Right lobe of liver (tissue), 6 donors: ENCODE measurements around the gene FAM221A. TPM values are rescaled to one million over a fixed set of nuclear protein-coding genes. Genes with fewer than 3 reads are reported as not detected.
"Not testable (repeated sequence)": the region's sequence is repeated elsewhere in the genome, so short reads cannot be mapped to it uniquely, and the experiment has no call there.

ENCODE experiments used
- ATAC-seq, 4 donors: fragments of 200-7000 bp; cut with Tn5 transposase; one replicate each; pipeline ENCODE4 v1.9.1; 2020; ENCODE audit warnings: mild to moderate bottlenecking in 4 of 4, moderate library complexity in 4 of 4
- DNase-seq, 3 donors: peaks; one replicate each; pipeline ENCODE4 v3.0.0-alpha.2; 2020
- H3K27ac ChIP-seq, 3 donors: fragments of 200-600 bp; one replicate each; pipeline ENCODE4 v1.8.0; 2022
- H3K27me3 ChIP-seq, 2 donors: fragments of 200-600 bp; one replicate each; pipeline ENCODE4 v1.8.0; 2022
- H3K36me3 ChIP-seq, 4 donors: fragments of 200-600 bp; sonication (generic) in 1 of 4; one replicate each; pipeline versions ENCODE4 v1.5.1 to v1.8.0; 2017 to 2022; ENCODE audit warnings: control low read depth in 1 of 4
- H3K4me1 ChIP-seq, 4 donors: fragments of 200-600 bp; sonication (generic) in 1 of 4; one replicate each; pipeline versions ENCODE4 v1.5.1 to v1.8.0; 2017 to 2022; ENCODE audit warnings: control low read depth in 1 of 4
- H3K4me3 ChIP-seq, 3 donors: fragments of 200-600 bp; one replicate each; pipeline ENCODE4 v1.8.0; 2022
- H3K9me3 ChIP-seq, 4 donors: fragments of 200-600 bp; sonication (generic) in 1 of 4; one replicate each; pipeline versions ENCODE4 v1.5.1 to v1.8.0; 2017 to 2022; ENCODE audit warnings: control low read depth in 1 of 4
- POLR2A ChIP-seq: fragments of 450-650 bp; IDR thresholded peaks from one replicate; pipeline ENCODE4 v1.6.1; 2017; ENCODE audit warnings: antibody characterized with exemption, mild to moderate bottlenecking
- WGBS: methylation state at CpG from one replicate; pipeline ENCODE4 v1.1.6; 2018; ENCODE audit warnings: low coverage, low lambda C conversion rate; ENCODE audit not compliant: insufficient coverage; ENCODE audit errors: missing lambda C conversion rate; 5-methylcytosine and 5-hydroxymethylcytosine counted together
- intact Hi-C, 2 donors: fragments of 100-400 bp; cut with DNase I; formaldehyde crosslinking; loops; one replicate each; pipeline versions ENCODE4 v1.11.2 to v1.14.1; 2022
- total RNA-seq, 6 experiments: library from RNA; depleted of rRNA in 2 of 6; stranded (reverse); fragments of >200 nt in 2 of 6; fragmentation: NEBNext Ultra II Directional in 3 of 6; extraction: Animal tissue kit (Norgen Biotek cat#: 25700) in 3 of 6; gene quantifications; one replicate each; pipeline versions ENCODE4 v1.1.0 to v1.2.4, GENCODE V29; 2016 to 2023
- TF ChIP-seq, protein P1 (sequence below), 4 donors: fragments of 200-600 bp in 3 of 4; fragments of 450-650 bp in 1 of 4; IDR thresholded peaks; one replicate each; pipeline versions ENCODE4 v1.5.1 to v1.8.0; 2016 to 2022; ENCODE audit warnings: antibody characterized with exemption in 4 of 4, mild to moderate bottlenecking in 2 of 4
- donor health status: DM: no; HTN: yes; CAD: no.
- donor health status: DM: no; HTN: no; CAD: no.
- donor health status: DM: no; HTN: no; CAD: no.
- donor health status: DM: no; HTN: yes; CAD: no.
- donor health status: DM: no; HTN: yes; CAD: no.

Gene FAM221A
- total RNA-seq, 6 experiments from 2014 or later, result 4.0 to 5.8 (median 4.8) TPM

DNA sequence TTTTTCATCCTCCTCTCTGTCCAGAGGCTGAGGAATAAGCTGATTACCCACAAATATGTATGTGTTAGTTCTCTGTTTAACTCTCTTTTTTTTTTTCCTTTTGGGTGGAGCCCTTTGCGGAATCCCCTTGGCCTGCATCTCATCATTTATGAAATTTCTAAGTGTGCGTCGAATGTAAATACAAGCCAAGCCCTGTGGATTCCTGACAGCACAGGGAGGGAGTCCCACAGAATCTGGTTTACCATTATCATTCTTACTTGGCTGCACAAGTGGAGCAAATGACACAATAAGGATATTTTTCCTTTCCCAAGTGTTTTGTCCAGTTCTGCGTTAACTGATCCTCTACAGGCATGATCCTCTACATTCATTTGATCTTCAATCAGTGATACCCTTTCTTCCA lies 41.5 kb downstream of the FAM221A start:
- no peak overlapping the region for H3K4me3 ChIP-seq
- DNase-seq (no peak), ATAC-seq (no peak)
- no peak overlapping the region for H3K27ac ChIP-seq
- H3K9me3 ChIP-seq, result no peaks in the 10 kb centered on the region
- H3K36me3 ChIP-seq, result no peaks in the 10 kb centered on the region
- H3K27me3 ChIP-seq, result no peaks in the 10 kb centered on the region
- WGBS, result 92% methylated on average over 4 of the region's 4 CpGs
- no peak for TF ChIP-seq POLR2A
- TF ChIP-seq, protein P1, sequence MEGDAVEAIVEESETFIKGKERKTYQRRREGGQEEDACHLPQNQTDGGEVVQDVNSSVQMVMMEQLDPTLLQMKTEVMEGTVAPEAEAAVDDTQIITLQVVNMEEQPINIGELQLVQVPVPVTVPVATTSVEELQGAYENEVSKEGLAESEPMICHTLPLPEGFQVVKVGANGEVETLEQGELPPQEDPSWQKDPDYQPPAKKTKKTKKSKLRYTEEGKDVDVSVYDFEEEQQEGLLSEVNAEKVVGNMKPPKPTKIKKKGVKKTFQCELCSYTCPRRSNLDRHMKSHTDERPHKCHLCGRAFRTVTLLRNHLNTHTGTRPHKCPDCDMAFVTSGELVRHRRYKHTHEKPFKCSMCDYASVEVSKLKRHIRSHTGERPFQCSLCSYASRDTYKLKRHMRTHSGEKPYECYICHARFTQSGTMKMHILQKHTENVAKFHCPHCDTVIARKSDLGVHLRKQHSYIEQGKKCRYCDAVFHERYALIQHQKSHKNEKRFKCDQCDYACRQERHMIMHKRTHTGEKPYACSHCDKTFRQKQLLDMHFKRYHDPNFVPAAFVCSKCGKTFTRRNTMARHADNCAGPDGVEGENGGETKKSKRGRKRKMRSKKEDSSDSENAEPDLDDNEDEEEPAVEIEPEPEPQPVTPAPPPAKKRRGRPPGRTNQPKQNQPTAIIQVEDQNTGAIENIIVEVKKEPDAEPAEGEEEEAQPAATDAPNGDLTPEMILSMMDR (IDR thresholded peaks at IDR 0.05), result no peak
- intact Hi-C loops, result no loop called here
- H3K4me1 ChIP-seq, result no peaks in the 10 kb centered on the region

DNA sequence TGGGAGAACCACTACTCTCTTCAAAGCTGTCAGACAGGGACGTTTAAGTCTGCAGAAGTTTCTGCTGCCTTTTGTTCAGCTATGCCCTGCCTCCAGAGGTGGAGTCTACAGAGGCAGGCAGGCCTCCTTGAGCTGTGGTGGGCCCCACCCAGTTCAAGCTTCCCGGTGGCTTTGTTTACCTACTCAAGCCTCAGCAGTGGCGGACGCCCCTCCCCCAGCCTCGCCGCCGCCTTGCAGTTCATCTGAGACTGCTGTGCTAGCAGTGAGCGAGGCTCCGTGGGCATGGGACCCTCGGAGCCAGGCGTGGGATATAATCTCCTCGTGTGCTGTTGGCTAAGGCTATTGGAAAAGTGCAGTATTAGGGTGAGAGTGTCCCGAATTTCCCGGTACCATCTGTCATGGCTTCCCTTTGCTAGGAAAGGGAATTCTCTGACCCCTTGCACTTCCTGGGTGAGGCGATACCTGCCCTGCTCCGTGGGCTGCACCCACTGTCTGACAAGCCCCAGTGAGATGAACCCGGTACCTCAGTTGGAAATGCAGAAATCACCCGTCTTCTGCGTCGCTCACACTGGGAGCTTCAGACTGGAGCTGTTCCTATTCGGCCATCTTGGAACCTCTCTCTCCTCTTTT lies 42.7 kb downstream of the FAM221A start:
- ATAC-seq, H3K27ac ChIP-seq, intact Hi-C loops, DNase-seq, H3K27me3 ChIP-seq, H3K4me1 ChIP-seq, H3K36me3 ChIP-seq, H3K4me3 ChIP-seq, H3K9me3 ChIP-seq: not testable (repeated sequence)
- WGBS, result 76% methylated on average over 6 of the region's 21 CpGs

DNA sequence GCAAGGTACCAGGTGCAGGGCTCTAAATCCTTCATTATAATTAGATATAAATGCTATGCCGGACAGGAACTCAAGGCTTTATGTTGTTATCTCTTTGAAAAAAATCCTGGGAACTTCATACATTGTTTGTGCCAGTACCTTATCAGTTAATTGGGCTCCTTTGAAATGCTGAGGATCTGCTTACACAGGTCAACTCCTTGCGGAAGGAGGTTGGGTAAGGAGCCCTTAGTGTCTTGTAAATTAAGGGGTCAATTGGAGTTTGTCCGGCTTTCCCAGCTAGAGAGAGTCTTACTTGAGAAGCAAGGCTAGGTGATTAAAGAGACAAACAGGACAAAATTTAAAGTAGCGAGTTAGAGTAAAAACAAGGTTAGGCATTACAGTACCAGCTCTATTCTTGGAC lies 44.1 kb downstream of the FAM221A start:
- H3K4me3 ChIP-seq, H3K36me3 ChIP-seq, intact Hi-C loops, H3K4me1 ChIP-seq, DNase-seq, H3K9me3 ChIP-seq, ATAC-seq, H3K27me3 ChIP-seq, H3K27ac ChIP-seq: not testable (repeated sequence)
- 49% methylated on average over 3 of the region's 4 CpGs for WGBS

DNA sequence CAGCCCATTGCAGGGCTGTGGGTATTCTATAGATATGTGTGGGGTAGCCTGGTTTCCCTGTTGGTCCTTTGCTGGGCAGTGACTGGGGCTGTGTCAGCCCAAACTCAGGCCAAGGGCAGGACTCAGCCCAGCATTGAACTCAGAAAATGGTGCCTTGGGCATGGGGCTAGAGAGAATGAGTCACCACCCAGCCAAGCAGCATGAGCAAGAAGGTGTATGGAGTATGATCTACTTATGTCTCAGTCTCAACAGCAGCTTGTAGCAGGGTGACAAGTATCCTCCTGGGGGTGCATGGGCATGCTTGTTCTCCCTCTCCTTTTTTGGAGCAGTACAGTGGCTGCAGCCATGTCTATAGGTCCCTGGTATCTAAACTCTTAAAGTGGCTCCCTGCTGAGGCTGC lies 62.1 kb downstream of the FAM221A start:
- Histone ChIP-seq H3K4me3 (no peak overlapping the region), H3K36me3 (no peaks in the 10 kb centered on the region), H3K9me3 (peaks cover 0 to 4% (median 0%) of the 10 kb centered on the region in 4 donors), H3K4me1 (no peaks in the 10 kb centered on the region), H3K27ac (no peak overlapping the region), H3K27me3 (no peaks in the 10 kb centered on the region)
- no peak for TF ChIP-seq POLR2A
- TF ChIP-seq, protein P1 (IDR thresholded peaks at IDR 0.05), result no peak
- ATAC-seq, result no peak
- intact Hi-C loops, result no loop called here
- no peak for DNase-seq

DNA sequence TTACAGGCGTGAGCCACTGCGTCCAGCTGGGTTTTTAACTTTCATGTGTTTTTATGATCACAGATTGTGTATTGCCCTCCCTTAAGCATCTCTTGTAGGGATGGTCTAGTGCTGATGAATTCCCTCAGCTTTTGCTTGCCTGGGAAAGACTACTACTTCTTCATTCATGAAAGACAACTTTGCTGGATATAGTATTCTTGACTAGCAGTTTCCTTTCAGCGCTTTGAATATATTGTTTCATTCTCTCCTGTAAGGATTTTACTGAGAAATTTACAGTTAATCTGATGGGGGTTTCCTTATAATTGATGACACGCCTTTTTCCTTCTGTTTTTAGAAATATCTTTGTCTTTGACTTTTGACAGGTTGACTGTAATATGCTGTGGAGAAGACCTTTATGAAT lies 63.2 kb downstream of the FAM221A start:
- H3K27me3 ChIP-seq, result no peaks in the 10 kb centered on the region
- H3K4me3 ChIP-seq, result no peak overlapping the region
- ATAC-seq, result no peak
- DNase-seq, result no peak
- no peaks in the 10 kb centered on the region for H3K4me1 ChIP-seq
- intact Hi-C loops, result no loop called here
- TF ChIP-seq POLR2A, result no peak
- TF ChIP-seq, protein P1 (IDR thresholded peaks at IDR 0.05), result no peak
- no peak overlapping the region for H3K27ac ChIP-seq
- WGBS, result 81% methylated on average over 4 of the region's 4 CpGs
- H3K9me3 ChIP-seq, result peaks cover 0 to 4% (median 0%) of the 10 kb centered on the region in 4 donors
- H3K36me3 ChIP-seq, result no peaks in the 10 kb centered on the region

DNA sequence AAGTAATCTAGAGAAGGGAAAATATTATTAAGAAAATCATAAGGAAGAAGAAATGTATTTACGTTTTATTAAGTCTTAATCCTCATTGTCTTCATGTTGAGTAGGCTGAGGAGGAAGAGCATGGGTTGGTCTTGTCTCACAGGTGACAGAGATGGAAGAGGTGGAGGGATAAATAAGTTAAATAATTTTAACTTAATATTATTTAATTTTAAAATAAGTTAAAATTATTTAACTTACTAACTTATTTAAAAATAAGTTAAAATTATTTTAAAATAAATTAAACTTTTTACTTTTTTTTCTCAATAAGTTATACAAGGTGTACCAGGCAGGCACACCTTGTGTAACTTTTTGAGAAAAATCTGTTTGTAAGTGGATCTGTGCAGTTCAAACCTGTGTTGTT lies 66.6 kb downstream of the FAM221A start:
- no peak for ATAC-seq
- H3K4me1 ChIP-seq, result no peaks in the 10 kb centered on the region
- peaks cover 0 to 4% (median 0%) of the 10 kb centered on the region in 4 donors for H3K9me3 ChIP-seq
- WGBS, result 62% methylated on average over 1 of the region's 1 CpG
- no peaks in the 10 kb centered on the region for H3K36me3 ChIP-seq
- intact Hi-C loops, result no loop called here
- no peaks in the 10 kb centered on the region for H3K27me3 ChIP-seq
- no peak for TF ChIP-seq POLR2A
- TF ChIP-seq, protein P1 (IDR thresholded peaks at IDR 0.05), result no peak
- H3K4me3 ChIP-seq, result no peak overlapping the region
- H3K27ac ChIP-seq, result no peak overlapping the region
- no peak for DNase-seq
